HAP-1 (cell line): ENCODE data around the gene PNMT.
"Not testable (repeated sequence)": the region's sequence is repeated elsewhere in the genome, so short reads cannot be mapped to it uniquely, and the experiment has no call there.

ENCODE experiments used
- DNase-seq, 2 experiments: peaks; one replicate each; pipeline ENCODE4 v3.0.0-alpha.2; 2016 to 2020; ENCODE audit warnings: low spot score in 2 of 2
- H3K27me3 ChIP-seq: fragments of 250-450 bp; sonication (Bioruptor Pico); 2 replicates; pipeline ENCODE4 v1.5.1; 2020; ENCODE audit warnings: low read depth, mild to moderate bottlenecking, moderate library complexity
- H3K36me3 ChIP-seq: fragments of 250-450 bp; sonication (Bioruptor Pico); replicated peaks from 2 replicates; pipeline ENCODE4 v1.5.1; 2020; ENCODE audit warnings: mild to moderate bottlenecking
- H3K4me1 ChIP-seq: fragments of 250-450 bp; sonication (Bioruptor Pico); 2 replicates; pipeline ENCODE4 v1.5.1; 2020; ENCODE audit warnings: mild to moderate bottlenecking
- H3K4me3 ChIP-seq: fragments of 250-450 bp; sonication (Bioruptor Pico); 2 replicates; pipeline ENCODE4 v1.5.1; 2020; ENCODE audit warnings: mild to moderate bottlenecking, moderate library complexity
- H3K9me3 ChIP-seq: fragments of 250-450 bp; sonication (Bioruptor Pico); 2 replicates; pipeline ENCODE4 v1.5.1; 2020; ENCODE audit warnings: mild to moderate bottlenecking, moderate library complexity
- in situ Hi-C: fragments of 300-500 bp; cut with MboI; formaldehyde crosslinking; loops from 3 replicates; pipeline ENCODE4 v1.14.3; 2020; ENCODE audit warnings: low sequenced_read_pairs, inconsistent platforms, mixed read lengths

Gene PNMT

GRCh38 chr17:39688475-39688835 is 20.2 kb downstream of the PNMT start:
- H3K36me3 ChIP-seq = no peaks in the 10 kb centered on the region
- H3K9me3 ChIP-seq = no peaks in the 10 kb centered on the region
- peaks cover 6% of the 10 kb centered on the region for H3K4me1 ChIP-seq
- in situ Hi-C loops = no loop called here
- H3K27me3 ChIP-seq = no peaks in the 10 kb centered on the region
- DNase-seq = no peak
- H3K4me3 ChIP-seq = peak overlapping the region; percentile 57

GRCh38 chr17:39688945-39689344 is 20.7 kb downstream of the PNMT start:
- Histone ChIP-seq H3K9me3 (no peaks in the 10 kb centered on the region), H3K36me3 (no peaks in the 10 kb centered on the region), H3K4me1 (peaks cover 6% of the 10 kb centered on the region), H3K4me3 (no peak overlapping the region; the same call in 1 of the 2 replicates), H3K27me3 (no peaks in the 10 kb centered on the region)
- in situ Hi-C loops = no loop called here
- DNase-seq = no peak

- in situ Hi-C loops = no loop called here
- no peaks in the 10 kb centered on the region for H3K4me1 ChIP-seq
- DNase-seq = no peak
- H3K36me3 ChIP-seq = no peaks in the 10 kb centered on the region
- H3K9me3 ChIP-seq = no peaks in the 10 kb centered on the region
- no peak overlapping the region for H3K4me3 ChIP-seq
- no peaks in the 10 kb centered on the region for H3K27me3 ChIP-seq
These were observed 26.3 kb downstream of the PNMT start for GRCh38 chr17:39694593-39694992.

- no peaks in the 10 kb centered on the region for H3K4me1 ChIP-seq
- no peak for DNase-seq
- no peaks in the 10 kb centered on the region for H3K36me3 ChIP-seq
- in situ Hi-C loops = no loop called here
- no peaks in the 10 kb centered on the region for H3K9me3 ChIP-seq
- no peaks in the 10 kb centered on the region for H3K27me3 ChIP-seq
- no peak overlapping the region for H3K4me3 ChIP-seq
These were observed 26.8 kb downstream of the PNMT start for GRCh38 chr17:39695089-39695474.

- H3K9me3 ChIP-seq = no peaks in the 10 kb centered on the region
- H3K36me3 ChIP-seq = no peaks in the 10 kb centered on the region
- no peaks in the 10 kb centered on the region for H3K27me3 ChIP-seq
- no peak for DNase-seq
- H3K4me3 ChIP-seq = no peak overlapping the region
- in situ Hi-C loops = no loop called here
- H3K4me1 ChIP-seq = no peaks in the 10 kb centered on the region
These were observed 28.5 kb downstream of the PNMT start for GRCh38 chr17:39696731-39697130.

- Histone ChIP-seq H3K9me3 (no peaks in the 10 kb centered on the region), H3K4me1 (peaks cover 3% of the 10 kb centered on the region; the same call in 1 of the 2 replicates), H3K4me3 (no peak overlapping the region), H3K36me3 (no peaks in the 10 kb centered on the region), H3K27me3 (no peaks in the 10 kb centered on the region)
- no peak for DNase-seq
- in situ Hi-C loops = no loop called here
These were observed 29.7 kb downstream of the PNMT start for GRCh38 chr17:39697961-39698360.

GRCh38 chr17:39699157-39699817 is 31.0 kb downstream of the PNMT start:
- H3K4me1 ChIP-seq = not testable (repeated sequence)

GRCh38 chr17:39699818-39700147 is 31.5 kb downstream of the PNMT start, which contains the start of gene ERBB2:
Gene ERBB2 (plus strand): TSS chr17:39700064. CDS start chr17:39700239, 175 bp downstream.
- in situ Hi-C loops = no loop called here
- Histone ChIP-seq H3K36me3 (no peaks in the 10 kb centered on the region), H3K4me1 (peaks cover 3% of the 10 kb centered on the region; the same call in 1 of the 2 replicates), H3K9me3 (no peaks in the 10 kb centered on the region), H3K27me3 (no peaks in the 10 kb centered on the region), H3K4me3 (peak within 1 kb of the TSS; percentile 21)
- DNase-seq = peak in 1 of 2 experiments; percentile 43

More at GRCh38 chr17:39699157-39699817, 31.0 kb downstream of the PNMT start:
- H3K4me3 ChIP-seq, H3K9me3 ChIP-seq, DNase-seq, in situ Hi-C loops, H3K27me3 ChIP-seq, H3K36me3 ChIP-seq: not testable (repeated sequence)

- H3K9me3 ChIP-seq = no peaks in the 10 kb centered on the region
- H3K4me1 ChIP-seq = peaks cover 3% of the 10 kb centered on the region; the same call in 1 of the 2 replicates
- H3K4me3 ChIP-seq = peak overlapping the region; percentile 21
- H3K27me3 ChIP-seq = no peaks in the 10 kb centered on the region
- in situ Hi-C loops = no loop called here
- no peaks in the 10 kb centered on the region for H3K36me3 ChIP-seq
- no peak for DNase-seq
These were observed 32.1 kb downstream of the PNMT start for GRCh38 chr17:39700148-39700987.

GRCh38 chr17:39701012-39701783 is 32.9 kb downstream of the PNMT start:
- Histone ChIP-seq H3K36me3 (no peaks in the 10 kb centered on the region), H3K4me1 (peaks cover 3% of the 10 kb centered on the region; the same call in 1 of the 2 replicates), H3K27me3 (no peaks in the 10 kb centered on the region), H3K4me3 (no peak overlapping the region), H3K9me3 (no peaks in the 10 kb centered on the region)
- in situ Hi-C loops = no loop called here
- DNase-seq = no peak

GRCh38 chr17:39701784-39702422 is 33.6 kb downstream of the PNMT start:
- Histone ChIP-seq H3K4me1 (peaks cover 3% of the 10 kb centered on the region; the same call in 1 of the 2 replicates), H3K9me3 (no peaks in the 10 kb centered on the region), H3K27me3 (no peaks in the 10 kb centered on the region), H3K36me3 (no peaks in the 10 kb centered on the region), H3K4me3 (no peak overlapping the region)
- no peak for DNase-seq
- in situ Hi-C loops = no loop called here

GRCh38 chr17:39702901-39703893 is 34.9 kb downstream of the PNMT start:
- H3K4me1 ChIP-seq = peaks cover 3% of the 10 kb centered on the region; the same call in 1 of the 2 replicates
- H3K4me3 ChIP-seq = no peak overlapping the region
- no peak for DNase-seq
- no peaks in the 10 kb centered on the region for H3K36me3 ChIP-seq
- H3K9me3 ChIP-seq = no peaks in the 10 kb centered on the region
- no peaks in the 10 kb centered on the region for H3K27me3 ChIP-seq
- in situ Hi-C loops = no loop called here
